Measurements from ENCODE around the gene TXNL4A. TPM values are rescaled to one million over a fixed set of nuclear protein-coding genes. Genes with fewer than 3 reads are reported as not detected.
A peak's percentile ranks its signal among the peaks of the same experiment; 100 is the strongest.

Gene TXNL4A
- total and polyA plus RNA-seq, 12 donors, result 26.5 to 148 (median 91.5) TPM

GRCh38 chr18:79964330-79965118, 23.8 kb downstream of the TXNL4A start, which contains the start of gene HSBP1L1:
HSBP1L1 (plus strand) TSS chr18:79964643; CDS start chr18:79964736, 93 bp downstream.
- Histone ChIP-seq H3K36me3 (replicated peaks in 1 of 2) (no peaks in the 10 kb centered on the region), H3K4me3 (peak within 1 kb of the TSS; percentile 5 to 63 (median 58)), H3K27ac (peak within 1 kb of the TSS; percentile 26 to 91 (median 86)), H3K4me1 (replicated peaks in 1 of 2) (peaks cover 5 to 13% of the 10 kb centered on the region in 2 donors), H3K27me3 (no peaks in the 10 kb centered on the region), H3K9me3 (replicated peaks in 1 of 3) (no peaks in the 10 kb centered on the region)
- intact Hi-C loops (cut with DNase I), result no loop called here
- WGBS, 4 donors, result 2 to 40% (median 3%) methylated on average over 1 to 73 of the region's 73 CpGs
- DNase-seq, result peak; percentile 71 to 82 (median 78)
- TF ChIP-seq, protein P1, sequence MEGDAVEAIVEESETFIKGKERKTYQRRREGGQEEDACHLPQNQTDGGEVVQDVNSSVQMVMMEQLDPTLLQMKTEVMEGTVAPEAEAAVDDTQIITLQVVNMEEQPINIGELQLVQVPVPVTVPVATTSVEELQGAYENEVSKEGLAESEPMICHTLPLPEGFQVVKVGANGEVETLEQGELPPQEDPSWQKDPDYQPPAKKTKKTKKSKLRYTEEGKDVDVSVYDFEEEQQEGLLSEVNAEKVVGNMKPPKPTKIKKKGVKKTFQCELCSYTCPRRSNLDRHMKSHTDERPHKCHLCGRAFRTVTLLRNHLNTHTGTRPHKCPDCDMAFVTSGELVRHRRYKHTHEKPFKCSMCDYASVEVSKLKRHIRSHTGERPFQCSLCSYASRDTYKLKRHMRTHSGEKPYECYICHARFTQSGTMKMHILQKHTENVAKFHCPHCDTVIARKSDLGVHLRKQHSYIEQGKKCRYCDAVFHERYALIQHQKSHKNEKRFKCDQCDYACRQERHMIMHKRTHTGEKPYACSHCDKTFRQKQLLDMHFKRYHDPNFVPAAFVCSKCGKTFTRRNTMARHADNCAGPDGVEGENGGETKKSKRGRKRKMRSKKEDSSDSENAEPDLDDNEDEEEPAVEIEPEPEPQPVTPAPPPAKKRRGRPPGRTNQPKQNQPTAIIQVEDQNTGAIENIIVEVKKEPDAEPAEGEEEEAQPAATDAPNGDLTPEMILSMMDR (IDR thresholded peaks at IDR 0.05), result peak in 5 of 6 experiments; percentile 16 to 65 (median 36)
- peak in 1 of 2 donors; percentile 63 for TF ChIP-seq POLR2A (IDR thresholded peaks at IDR 0.05)

- H3K27ac ChIP-seq, result peak overlapping the region in 3 of 5 donors; percentile 86 to 91 (median 89)
- no peaks in the 10 kb centered on the region for H3K9me3 ChIP-seq (replicated peaks in 1 of 3)
- no peak for DNase-seq
- H3K27me3 ChIP-seq, result no peaks in the 10 kb centered on the region
- peak overlapping the region in 2 of 4 donors; percentile 55 to 63 for H3K4me3 ChIP-seq
- intact Hi-C loops (cut with DNase I), result no loop called here
- 82 to 94% (median 85%) methylated on average over 18 to 30 of the region's 30 CpGs for WGBS, 4 donors
- no peaks in the 10 kb centered on the region for H3K36me3 ChIP-seq (replicated peaks in 1 of 2)
- TF ChIP-seq, protein P1 (IDR thresholded peaks at IDR 0.05), result no peak
- no peak for TF ChIP-seq POLR2A (IDR thresholded peaks at IDR 0.05)
- peaks cover 5 to 13% of the 10 kb centered on the region in 2 donors for H3K4me1 ChIP-seq (replicated peaks in 1 of 2)
Observed at GRCh38 chr18:79963658-79964329, 24.6 kb downstream of the TXNL4A start.

DNA sequence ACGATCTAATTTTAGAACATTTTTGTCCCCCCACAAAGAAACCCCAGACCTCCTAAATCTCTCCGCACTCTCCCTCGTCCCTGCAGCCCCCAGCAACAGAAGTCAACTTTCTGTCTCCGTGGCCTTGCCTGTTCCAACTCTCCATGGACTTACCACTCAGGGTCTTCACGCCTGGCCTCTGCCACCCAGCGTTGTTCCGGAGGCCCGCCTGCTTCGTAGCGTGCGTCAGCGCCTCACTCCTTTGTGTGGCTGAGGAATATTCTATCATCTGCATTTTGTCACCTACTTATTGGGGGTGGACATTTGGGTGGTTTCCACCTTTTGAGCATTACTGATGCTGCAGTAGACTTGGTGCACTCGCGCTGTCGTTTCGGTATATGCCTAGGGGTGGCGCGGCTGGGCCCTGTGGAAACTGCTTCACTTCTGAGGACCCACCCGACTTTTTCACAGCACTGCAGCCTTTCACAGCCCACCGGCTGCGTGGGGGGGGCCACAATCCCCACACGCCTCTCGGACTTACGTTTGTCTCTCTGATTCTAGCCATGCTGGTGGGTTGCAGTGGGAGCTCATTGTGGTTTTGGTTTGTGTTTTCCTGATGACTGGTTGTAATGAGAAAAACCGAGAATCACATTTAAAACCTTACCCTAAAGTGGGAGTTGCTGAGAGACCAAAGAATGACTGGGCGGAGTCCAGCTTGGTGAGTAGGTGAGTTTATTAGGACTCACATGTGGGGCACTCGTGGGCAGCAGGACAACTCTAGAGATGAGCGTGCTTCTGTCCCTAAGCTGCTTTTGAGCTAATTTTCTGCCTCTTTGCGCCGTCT, 25.3 kb downstream of the TXNL4A start:
- WGBS, 4 donors, result 80 to 90% (median 89%) methylated on average over 30 of the region's 30 CpGs
- DNase-seq, result no peak

More for the DNA sequence above, 25.3 kb downstream of the TXNL4A start:
- TF ChIP-seq POLR2A (IDR thresholded peaks at IDR 0.05), result no peak
- TF ChIP-seq, protein P1 (IDR thresholded peaks at IDR 0.05), result no peak
- H3K9me3 ChIP-seq (replicated peaks in 1 of 3), result no peaks in the 10 kb centered on the region
- H3K4me1 ChIP-seq (replicated peaks in 1 of 2), result peaks cover 5 to 13% of the 10 kb centered on the region in 2 donors
- no peaks in the 10 kb centered on the region for H3K36me3 ChIP-seq (replicated peaks in 1 of 2)
- no peak overlapping the region for H3K27ac ChIP-seq
- intact Hi-C loops (cut with DNase I), result no loop called here
- no peak overlapping the region for H3K4me3 ChIP-seq
- H3K27me3 ChIP-seq, result no peaks in the 10 kb centered on the region
